Peyer's patch (tissue), 4 donors: ENCODE measurements around the gene SCN2B.

Source experiments
- CTCF ChIP-seq, 6 experiments: fragments of 450-650 bp in 4 of 6; fragments of 200-600 bp in 2 of 6; sonication (generic) in 1 of 6; IDR thresholded peaks; one replicate each; pipeline ENCODE4 v1.5.1; 2017 to 2019; ENCODE audit warnings: antibody characterized with exemption in 6 of 6, mild to moderate bottlenecking in 3 of 6, moderate library complexity in 1 of 6
- POLR2A ChIP-seq, 2 donors: fragments of 450-650 bp; IDR thresholded peaks; one replicate each; pipeline ENCODE4 v1.5.1; 2017; ENCODE audit warnings: antibody characterized with exemption in 2 of 2, mild to moderate bottlenecking in 2 of 2, moderate library complexity in 2 of 2

- TF ChIP-seq CTCF (IDR thresholded peaks at IDR 0.05) (no peak), POLR2A (IDR thresholded peaks at IDR 0.05) (no peak)
Observed at GRCh38 chr11:118133816-118134215, 42.6 kb downstream of the SCN2B start.
